Neuronal stem cell (in vitro differentiated cells): ENCODE data around the gene ADGRA3.

ENCODE experiments used
- DNase-seq: peaks from one replicate; pipeline ENCODE4 v3.0.0-alpha.2; 2013; ENCODE audit warnings: low spot score
- H2AFZ ChIP-seq: one replicate; pipeline ENCODE4 v1.6.1; 2013; ENCODE audit warnings: mild to moderate bottlenecking, low read length, inconsistent platforms
- H2AK5ac ChIP-seq: 2 replicates; pipeline ENCODE4 v1.6.1; 2013; ENCODE audit warnings: low read depth, mild to moderate bottlenecking, inconsistent platforms, low read length, moderate library complexity, mixed read lengths
- H2BK120ac ChIP-seq: 2 replicates; pipeline ENCODE4 v1.6.1; 2013; ENCODE audit warnings: low read depth, mild to moderate bottlenecking, inconsistent platforms, low read length, moderate library complexity, mixed read lengths
- H2BK12ac ChIP-seq: one replicate; pipeline ENCODE4 v1.6.1; 2013; ENCODE audit warnings: low read length, inconsistent platforms
- H2BK15ac ChIP-seq: 2 replicates; pipeline ENCODE4 v1.6.1; 2013; ENCODE audit warnings: mild to moderate bottlenecking, low read length, inconsistent platforms, mixed read lengths
- H2BK5ac ChIP-seq: one replicate; pipeline ENCODE4 v1.6.1; 2013; ENCODE audit warnings: inconsistent platforms, mild to moderate bottlenecking, low read length, moderate library complexity
- H3K14ac ChIP-seq: one replicate; pipeline ENCODE4 v1.6.1; 2013; ENCODE audit warnings: low read length, inconsistent platforms
- H3K18ac ChIP-seq: 2 replicates; pipeline ENCODE4 v1.6.1; 2013; ENCODE audit warnings: low read length, inconsistent platforms
- H3K23ac ChIP-seq: 2 replicates; pipeline ENCODE4 v1.6.1; 2013; ENCODE audit warnings: low read depth, mild to moderate bottlenecking, mixed read lengths, low read length, inconsistent platforms; ENCODE audit not compliant: poor library complexity
- H3K27ac ChIP-seq: replicated peaks from 3 replicates; pipeline ENCODE4 v1.5.1; 2013; ENCODE audit warnings: low read length, inconsistent platforms
- H3K27me3 ChIP-seq, 3 experiments: 2 replicates each; pipeline ENCODE4 v1.6.1; 2013; ENCODE audit warnings: low read length in 3 of 3, mild to moderate bottlenecking in 2 of 3, inconsistent platforms in 1 of 3, low read depth in 1 of 3, mixed read lengths in 1 of 3, moderate library complexity in 1 of 3; ENCODE audit not compliant: control insufficient read depth in 3 of 3, insufficient read depth in 3 of 3
- H3K36me3 ChIP-seq, 2 donors: replicated peaks in 1 of 2; 2 replicates each; pipeline ENCODE4 v1.6.1; 2013; ENCODE audit warnings: low read length in 2 of 2; ENCODE audit not compliant: control insufficient read depth in 2 of 2, insufficient read depth in 2 of 2
- H3K4ac ChIP-seq: 2 replicates; pipeline ENCODE4 v1.6.1; 2013; ENCODE audit warnings: inconsistent platforms, mild to moderate bottlenecking, low read length, moderate library complexity
- H3K4me1 ChIP-seq, 2 donors: 1 replicate in 1 of 2; 2 replicates in 1 of 2; pipeline ENCODE4 v1.6.1; 2013; ENCODE audit warnings: low read length in 2 of 2, low read depth in 1 of 2; ENCODE audit not compliant: control insufficient read depth in 2 of 2, insufficient read depth in 1 of 2
- H3K4me2 ChIP-seq: one replicate; pipeline ENCODE4 v1.6.1; 2013; ENCODE audit warnings: mild to moderate bottlenecking, low read length, inconsistent platforms; ENCODE audit not compliant: insufficient read depth, poor library complexity, severe bottlenecking
- H3K4me3 ChIP-seq, 2 donors: 2 replicates each; pipeline ENCODE4 v1.5.1; 2013; ENCODE audit warnings: low read length in 2 of 2, mild to moderate bottlenecking in 2 of 2, inconsistent platforms in 1 of 2, moderate library complexity in 1 of 2
- H3K79me1 ChIP-seq: one replicate; pipeline ENCODE4 v1.6.1; 2013; ENCODE audit warnings: low read depth, mild to moderate bottlenecking, inconsistent platforms, low read length, moderate library complexity
- H3K9ac ChIP-seq: one replicate; pipeline ENCODE4 v1.6.1; 2013; ENCODE audit warnings: mild to moderate bottlenecking, low read depth, low read length, inconsistent platforms; ENCODE audit not compliant: poor library complexity
- H3K9me3 ChIP-seq, 2 donors: replicated peaks in 1 of 2; 2 replicates each; pipeline versions ENCODE3 to v1.6.1; 2013; ENCODE audit warnings: low read length in 2 of 2, mild to moderate bottlenecking in 2 of 2, inconsistent platforms in 1 of 2, low read depth in 1 of 2, mixed read lengths in 1 of 2, moderate library complexity in 1 of 2; ENCODE audit not compliant: control insufficient read depth in 2 of 2, insufficient read depth in 1 of 2
- H4K8ac ChIP-seq: one replicate; pipeline ENCODE4 v1.6.1; 2013; ENCODE audit warnings: low read depth, mild to moderate bottlenecking, inconsistent platforms, low read length, moderate library complexity
- H4K91ac ChIP-seq: one replicate; pipeline ENCODE4 v1.6.1; 2013; ENCODE audit warnings: low read length, low read depth, mild to moderate bottlenecking, inconsistent platforms; ENCODE audit not compliant: poor library complexity
- WGBS, 2 donors: extraction: QIAGEN DNeasy Blood & Tissue Kit; methylation state at CpG; one replicate each; pipeline ENCODE4 v1.1.7; 2013; ENCODE audit warnings: missing lambda C conversion rate in 2 of 2, mixed read lengths in 1 of 2; ENCODE audit not compliant: insufficient read length in 2 of 2, insufficient replicate concordance in 1 of 2; ENCODE audit errors: extremely low coverage in 2 of 2; 5-methylcytosine and 5-hydroxymethylcytosine counted together

Gene ADGRA3

GRCh38 chr4:22462688-22463087, 53.2 kb downstream of the ADGRA3 start:
- H4K8ac ChIP-seq: no peak overlapping the region
- no peak overlapping the region for H2BK120ac ChIP-seq
- no CpG with 5 or more reads among the region's 3 CpGs for WGBS, 2 donors
- H2AFZ ChIP-seq: no peak overlapping the region
- no peak overlapping the region for H3K18ac ChIP-seq
- H2BK15ac ChIP-seq: no peak overlapping the region
- H3K4ac ChIP-seq: no peak overlapping the region
- no peak overlapping the region for H2BK12ac ChIP-seq
- no peak for DNase-seq
- no peak overlapping the region for H2BK5ac ChIP-seq
- no peaks in the 10 kb centered on the region for H3K27me3 ChIP-seq
- peaks cover 0 to 8% of the 10 kb centered on the region in 2 donors for H3K9me3 ChIP-seq
- no peak overlapping the region for H3K9ac ChIP-seq
- H4K91ac ChIP-seq: no peak overlapping the region
- H3K14ac ChIP-seq: no peak overlapping the region
- H2AK5ac ChIP-seq: no peak overlapping the region
- no peak overlapping the region for H3K27ac ChIP-seq
- no peaks in the 10 kb centered on the region for H3K4me1 ChIP-seq
- no peak overlapping the region for H3K4me2 ChIP-seq
- peaks cover 0 to 78% of the 10 kb centered on the region in 2 donors for H3K36me3 ChIP-seq
- H3K4me3 ChIP-seq: no peak overlapping the region
- H3K23ac ChIP-seq: no peak overlapping the region
- peaks cover 2% of the 10 kb centered on the region for H3K79me1 ChIP-seq

DNA sequence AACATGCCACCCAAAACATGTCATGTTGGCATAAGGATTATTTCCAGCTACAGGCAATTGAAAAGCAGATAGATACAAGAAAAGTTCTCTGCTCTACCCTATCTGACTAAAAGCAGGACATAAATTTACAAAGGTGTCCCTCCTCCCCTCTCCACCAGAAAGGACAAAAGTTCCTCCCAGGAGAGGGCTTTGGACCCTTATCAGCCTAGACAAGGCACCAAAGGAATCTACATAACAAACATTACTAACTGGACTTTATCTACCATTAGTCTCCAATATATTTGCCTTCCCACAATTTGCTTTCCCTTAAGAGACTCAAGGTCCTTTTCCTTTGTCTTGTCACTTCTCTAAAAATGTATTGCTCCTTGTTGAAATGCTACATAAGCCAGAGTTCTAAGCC, 55.6 kb downstream of the ADGRA3 start:
- H4K91ac ChIP-seq: no peak overlapping the region
- H2BK120ac ChIP-seq: no peak overlapping the region
- H3K4me2 ChIP-seq: no peak overlapping the region
- H2AFZ ChIP-seq: no peak overlapping the region
- H2AK5ac ChIP-seq: no peak overlapping the region
- DNase-seq: no peak
- H3K9me3 ChIP-seq: no peaks in the 10 kb centered on the region
- no peak overlapping the region for H2BK15ac ChIP-seq
- H3K4ac ChIP-seq: no peak overlapping the region
- H3K27ac ChIP-seq: no peak overlapping the region
- H3K36me3 ChIP-seq: peaks cover 3 to 87% of the 10 kb centered on the region in 2 donors
- H3K79me1 ChIP-seq: peaks cover 2% of the 10 kb centered on the region
- no peak overlapping the region for H3K23ac ChIP-seq
- H3K27me3 ChIP-seq: no peaks in the 10 kb centered on the region
- H2BK5ac ChIP-seq: no peak overlapping the region
- H3K14ac ChIP-seq: no peak overlapping the region
- H2BK12ac ChIP-seq: no peak overlapping the region
- H3K9ac ChIP-seq: no peak overlapping the region
- no peaks in the 10 kb centered on the region for H3K4me1 ChIP-seq
- H3K4me3 ChIP-seq: no peak overlapping the region
- H3K18ac ChIP-seq: no peak overlapping the region
- H4K8ac ChIP-seq: no peak overlapping the region

DNA sequence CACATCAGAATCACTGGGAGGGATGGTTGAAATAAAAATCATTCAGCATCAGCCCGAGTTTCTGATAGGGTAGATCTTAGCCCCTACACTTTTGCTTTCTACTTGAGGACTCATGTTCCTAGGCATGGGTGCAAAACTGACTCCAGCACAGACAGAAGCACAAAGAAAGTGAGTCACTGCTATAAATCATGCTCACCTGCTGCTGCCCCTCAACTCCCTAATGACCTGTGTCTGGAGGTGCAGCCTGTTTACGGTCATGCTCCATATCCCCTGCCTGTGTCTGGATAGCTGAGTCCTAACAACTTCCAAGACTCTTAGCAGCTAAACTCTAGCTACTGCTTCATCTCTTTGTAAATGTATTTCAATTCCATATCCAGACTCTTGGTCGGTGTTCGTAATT, 57.8 kb downstream of the ADGRA3 start:
- H3K9me3 ChIP-seq: no peaks in the 10 kb centered on the region
- H3K23ac ChIP-seq: no peak overlapping the region
- H2BK5ac ChIP-seq: no peak overlapping the region
- H2AK5ac ChIP-seq: no peak overlapping the region
- no peak overlapping the region for H2BK12ac ChIP-seq
- no peak overlapping the region for H2AFZ ChIP-seq
- no peak overlapping the region for H2BK120ac ChIP-seq
- H3K27ac ChIP-seq: no peak overlapping the region
- no peaks in the 10 kb centered on the region for H3K4me1 ChIP-seq
- no peak overlapping the region for H4K91ac ChIP-seq
- H3K4ac ChIP-seq: no peak overlapping the region
- H3K36me3 ChIP-seq: peaks cover 7 to 86% of the 10 kb centered on the region in 2 donors
- H3K4me2 ChIP-seq: no peak overlapping the region
- no peak for DNase-seq
- no peak overlapping the region for H3K18ac ChIP-seq
- H2BK15ac ChIP-seq: no peak overlapping the region
- H3K14ac ChIP-seq: no peak overlapping the region
- H3K79me1 ChIP-seq: peaks cover 2% of the 10 kb centered on the region
- H3K9ac ChIP-seq: no peak overlapping the region
- no peak overlapping the region for H3K4me3 ChIP-seq
- no peak overlapping the region for H4K8ac ChIP-seq
- no CpG with 5 or more reads among the region's 4 CpGs for WGBS, 2 donors
- no peaks in the 10 kb centered on the region for H3K27me3 ChIP-seq

GRCh38 chr4:22457348-22457747, 58.5 kb downstream of the ADGRA3 start:
- Histone ChIP-seq H3K14ac (no peak overlapping the region), H3K4me3 (no peak overlapping the region), H3K4me1 (no peaks in the 10 kb centered on the region), H2BK5ac (no peak overlapping the region), H3K9ac (no peak overlapping the region), H4K8ac (no peak overlapping the region), H3K36me3 (peaks cover 7 to 82% of the 10 kb centered on the region in 2 donors), H3K23ac (no peak overlapping the region), H3K4ac (no peak overlapping the region), H3K27me3 (no peaks in the 10 kb centered on the region), H3K18ac (no peak overlapping the region), H3K79me1 (peaks cover 2% of the 10 kb centered on the region), H2AFZ (no peak overlapping the region), H2BK15ac (no peak overlapping the region), H4K91ac (no peak overlapping the region), H3K4me2 (no peak overlapping the region), H2BK12ac (no peak overlapping the region), H3K27ac (no peak overlapping the region), H3K9me3 (no peaks in the 10 kb centered on the region), H2BK120ac (no peak overlapping the region), H2AK5ac (no peak overlapping the region)
- no peak for DNase-seq
- WGBS, 2 donors: no CpG with 5 or more reads among the region's 3 CpGs
